Measurements from ENCODE around the gene INPP5F. TPM values are rescaled to one million over a fixed set of nuclear protein-coding genes. Genes with fewer than 3 reads are reported as not detected.

INPP5F gene
- total RNA-seq, 1 donor from 2014 or later: 47.4 TPM

DNA sequence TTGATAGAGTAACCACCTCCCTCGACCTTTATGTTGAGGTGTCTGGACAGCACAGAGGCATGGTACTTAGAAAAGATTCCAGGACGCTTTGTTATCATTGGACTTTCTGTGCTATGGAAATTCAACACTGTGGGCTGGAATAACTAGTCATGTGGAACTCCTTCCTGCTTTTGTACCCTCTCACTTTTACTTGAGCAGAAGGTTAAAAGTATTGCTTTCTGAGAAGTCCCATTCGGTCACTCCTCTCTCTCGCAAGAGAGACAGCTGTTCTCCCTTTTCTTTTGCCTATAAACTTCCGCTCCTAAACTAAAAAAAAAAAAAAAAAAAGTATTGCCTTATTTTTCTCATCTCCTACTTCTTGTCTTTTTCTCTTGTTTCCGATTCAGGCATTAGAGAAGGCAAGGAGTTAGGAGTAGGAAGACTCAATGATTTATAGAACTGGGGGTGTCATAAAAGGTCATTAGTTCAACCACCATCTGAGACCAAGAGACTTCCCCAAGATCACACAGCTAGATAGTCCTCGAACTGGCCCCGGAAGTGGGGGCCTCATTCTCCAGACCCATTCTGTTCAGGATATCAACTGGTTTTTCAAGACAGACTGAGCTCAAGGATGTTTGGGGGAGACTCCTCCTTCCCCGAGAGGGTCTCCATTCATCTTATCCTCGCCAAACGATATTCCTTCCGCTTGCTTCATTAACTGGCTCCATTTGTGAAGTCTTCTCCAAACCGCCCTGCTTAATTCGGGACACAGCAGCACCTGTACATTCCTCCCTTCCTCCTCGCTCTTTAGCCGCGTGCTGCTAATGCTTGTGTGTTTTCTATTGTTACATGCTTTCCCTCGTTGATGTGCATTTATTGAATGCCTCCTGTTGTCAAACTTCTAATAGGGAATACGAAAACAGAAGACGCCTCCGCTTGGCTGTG, 995 bp upstream of the INPP5F start:
- Mint-ChIP-seq H3K9me3 (no peaks in the 10 kb centered on the region), H3K27me3 (no peaks in the 10 kb centered on the region), H3K4me1 (ENCODE audit: unreplicated experiment) (peaks cover 42% of the 10 kb centered on the region), H3K27ac (peak overlapping the region; percentile 78), H3K4me3 (peak overlapping the region; percentile 84), H3K36me3 (no peaks in the 10 kb centered on the region)
- TF ChIP-seq, protein P1, sequence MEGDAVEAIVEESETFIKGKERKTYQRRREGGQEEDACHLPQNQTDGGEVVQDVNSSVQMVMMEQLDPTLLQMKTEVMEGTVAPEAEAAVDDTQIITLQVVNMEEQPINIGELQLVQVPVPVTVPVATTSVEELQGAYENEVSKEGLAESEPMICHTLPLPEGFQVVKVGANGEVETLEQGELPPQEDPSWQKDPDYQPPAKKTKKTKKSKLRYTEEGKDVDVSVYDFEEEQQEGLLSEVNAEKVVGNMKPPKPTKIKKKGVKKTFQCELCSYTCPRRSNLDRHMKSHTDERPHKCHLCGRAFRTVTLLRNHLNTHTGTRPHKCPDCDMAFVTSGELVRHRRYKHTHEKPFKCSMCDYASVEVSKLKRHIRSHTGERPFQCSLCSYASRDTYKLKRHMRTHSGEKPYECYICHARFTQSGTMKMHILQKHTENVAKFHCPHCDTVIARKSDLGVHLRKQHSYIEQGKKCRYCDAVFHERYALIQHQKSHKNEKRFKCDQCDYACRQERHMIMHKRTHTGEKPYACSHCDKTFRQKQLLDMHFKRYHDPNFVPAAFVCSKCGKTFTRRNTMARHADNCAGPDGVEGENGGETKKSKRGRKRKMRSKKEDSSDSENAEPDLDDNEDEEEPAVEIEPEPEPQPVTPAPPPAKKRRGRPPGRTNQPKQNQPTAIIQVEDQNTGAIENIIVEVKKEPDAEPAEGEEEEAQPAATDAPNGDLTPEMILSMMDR (conservative IDR thresholded peaks at IDR 0.05): no peak
- no peak for DNase-seq (ENCODE audit: extremely low spot score, unreplicated experiment)

DNA sequence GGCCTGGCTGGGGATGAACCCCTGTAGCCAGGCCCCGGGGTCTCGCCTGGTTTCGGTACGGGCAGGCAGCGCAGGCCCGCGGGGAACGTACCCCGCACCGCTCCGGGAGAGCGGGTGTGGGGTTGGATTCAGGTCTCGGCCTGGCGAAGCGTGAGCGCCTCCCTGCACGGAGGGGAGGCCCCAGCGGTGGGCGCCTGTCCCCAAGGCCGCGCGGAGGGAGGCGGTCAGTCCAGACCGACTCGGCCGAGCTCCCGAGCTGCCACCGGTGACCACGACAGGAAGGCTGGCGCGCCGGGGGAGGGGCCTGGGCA, 378 bp upstream of the INPP5F start:
- no peaks in the 10 kb centered on the region for H3K9me3 Mint-ChIP-seq
- peaks cover 42% of the 10 kb centered on the region for H3K4me1 Mint-ChIP-seq (ENCODE audit: unreplicated experiment)
- peak overlapping the region; percentile 84 for H3K4me3 Mint-ChIP-seq
- DNase-seq (ENCODE audit: extremely low spot score, unreplicated experiment): no peak
- H3K36me3 Mint-ChIP-seq: no peaks in the 10 kb centered on the region
- no peaks in the 10 kb centered on the region for H3K27me3 Mint-ChIP-seq
- H3K27ac Mint-ChIP-seq: peak overlapping the region; percentile 78
- TF ChIP-seq, protein P1 (conservative IDR thresholded peaks at IDR 0.05): no peak

DNA sequence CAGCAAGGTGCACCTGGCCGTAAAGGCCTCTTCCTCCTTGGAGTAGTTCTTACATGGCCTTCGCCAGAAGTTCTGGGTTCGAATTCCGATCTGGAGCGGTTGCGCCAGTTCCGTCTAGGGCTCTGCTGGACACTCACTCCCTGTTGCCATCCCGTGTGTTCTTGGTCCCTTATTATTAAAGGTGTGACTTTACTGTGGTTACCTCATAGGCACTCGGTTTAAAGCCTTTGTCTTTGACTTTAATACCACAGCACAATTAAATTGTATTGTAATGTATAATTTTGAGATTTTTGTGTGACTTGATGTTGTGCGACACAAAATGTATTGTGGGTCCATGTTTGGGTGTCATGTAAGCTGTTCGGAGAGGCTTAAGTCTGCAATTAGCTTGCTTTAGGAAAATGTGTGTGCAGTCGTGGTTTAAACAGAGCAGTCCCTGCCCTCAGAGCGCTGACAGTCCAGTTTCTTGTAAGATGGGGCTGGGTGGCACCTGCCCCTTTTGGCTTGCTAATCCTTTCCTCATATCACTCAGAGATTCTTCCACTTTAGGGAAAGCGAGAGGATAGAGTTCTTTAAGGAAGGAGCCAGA, 919 bp downstream of the INPP5F start:
- DNase-seq (ENCODE audit: extremely low spot score, unreplicated experiment): no peak
- no peaks in the 10 kb centered on the region for H3K27me3 Mint-ChIP-seq
- no peaks in the 10 kb centered on the region for H3K9me3 Mint-ChIP-seq
- H3K27ac Mint-ChIP-seq: peak overlapping the region; percentile 77
- peak overlapping the region; percentile 90 for H3K4me3 Mint-ChIP-seq
- no peaks in the 10 kb centered on the region for H3K36me3 Mint-ChIP-seq
- H3K4me1 Mint-ChIP-seq (ENCODE audit: unreplicated experiment): peaks cover 42% of the 10 kb centered on the region
- TF ChIP-seq, protein P1 (conservative IDR thresholded peaks at IDR 0.05): no peak

DNA sequence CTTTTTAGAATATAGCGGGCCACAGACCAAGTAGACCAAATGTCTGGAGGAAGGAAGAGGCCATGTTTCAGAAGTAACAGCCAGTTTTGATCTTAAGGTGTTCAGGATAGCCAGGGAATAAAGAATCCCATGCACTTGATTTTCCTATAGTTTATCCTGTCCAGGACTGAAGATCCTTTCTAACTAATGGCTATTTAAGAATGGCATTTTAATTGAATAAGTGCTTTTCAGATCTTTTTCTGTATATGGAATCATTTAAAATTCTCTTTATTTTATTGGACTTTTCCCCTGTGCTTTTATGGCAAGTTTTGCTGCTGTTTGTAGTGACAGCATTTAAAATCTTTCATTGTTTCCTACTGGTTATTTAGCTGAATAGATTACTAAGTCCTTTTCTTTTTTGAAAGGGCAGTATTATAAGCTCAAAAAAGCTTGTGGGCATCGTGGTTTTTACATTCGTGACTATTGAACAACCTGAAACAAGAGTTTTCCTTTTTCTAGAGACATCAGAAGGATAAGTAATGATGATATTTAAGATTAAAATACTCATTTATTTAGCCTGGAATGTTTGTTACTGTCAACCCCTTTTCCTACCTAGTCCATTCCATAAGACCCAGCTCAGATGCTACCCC, 2.4 kb downstream of the INPP5F start:
- TF ChIP-seq, protein P1 (conservative IDR thresholded peaks at IDR 0.05): no peak
- Mint-ChIP-seq H3K27me3 (no peaks in the 10 kb centered on the region), H3K36me3 (no peaks in the 10 kb centered on the region), H3K4me3 (peak overlapping the region; percentile 72), H3K4me1 (ENCODE audit: unreplicated experiment) (peaks cover 43% of the 10 kb centered on the region), H3K9me3 (no peaks in the 10 kb centered on the region), H3K27ac (no peak overlapping the region)
- DNase-seq (ENCODE audit: extremely low spot score, unreplicated experiment): no peak

DNA sequence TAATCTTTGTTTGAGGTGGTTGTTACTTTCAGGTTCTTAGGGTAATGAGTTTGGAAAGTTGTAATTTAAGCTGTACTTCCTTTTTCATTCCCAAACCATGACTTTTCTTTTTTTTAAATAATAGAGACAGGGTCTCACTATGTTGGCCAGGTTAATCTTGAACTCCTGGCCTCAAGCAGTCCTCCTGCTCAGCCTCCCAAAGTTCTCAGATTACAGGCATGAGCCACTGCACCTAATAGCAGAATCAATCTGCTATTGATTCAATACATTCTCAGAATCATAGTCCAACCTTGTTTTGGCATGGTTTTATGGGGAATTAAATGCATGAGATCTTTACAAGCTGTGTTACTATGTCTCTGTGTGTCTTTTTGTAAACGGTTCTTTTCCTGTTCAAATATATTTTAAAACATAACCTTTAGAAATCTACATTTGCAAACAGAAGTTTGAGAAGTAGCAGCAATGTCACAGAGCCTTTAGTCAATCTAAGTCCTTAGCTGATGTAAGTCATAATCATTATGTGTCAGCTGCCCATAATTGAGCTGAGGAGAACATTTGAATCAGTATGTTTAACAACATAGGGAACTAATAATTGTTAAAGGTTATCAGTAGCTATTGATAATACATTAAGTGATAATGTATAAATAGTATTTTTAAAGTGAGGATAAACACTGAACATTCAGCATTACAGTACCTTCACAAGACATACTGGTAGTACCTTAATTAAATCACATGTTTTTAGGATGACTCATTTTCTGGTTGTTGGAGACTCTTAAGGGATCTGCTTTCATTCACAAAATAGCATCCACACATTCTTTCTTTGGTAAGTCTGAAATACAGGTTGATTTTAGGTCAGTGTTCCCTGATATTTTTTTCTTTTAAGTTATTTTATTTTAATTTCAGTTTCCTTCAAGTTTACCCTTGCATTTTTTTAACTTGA, 8.8 kb downstream of the INPP5F start:
- no peak for DNase-seq (ENCODE audit: extremely low spot score, unreplicated experiment)
- H3K27me3 Mint-ChIP-seq: no peaks in the 10 kb centered on the region

More for the DNA sequence above, 8.8 kb downstream of the INPP5F start:
- Mint-ChIP-seq H3K27ac (peak overlapping the region; percentile 48), H3K9me3 (no peaks in the 10 kb centered on the region), H3K4me1 (ENCODE audit: unreplicated experiment) (peaks cover 18% of the 10 kb centered on the region), H3K4me3 (no peak overlapping the region), H3K36me3 (no peaks in the 10 kb centered on the region)
- TF ChIP-seq, protein P1 (conservative IDR thresholded peaks at IDR 0.05): no peak

All from type B pancreatic cell (in vitro differentiated cells).